Ishikawa (cell line): Measurements from ENCODE around the gene TMEM117.

Experiments used
- CEBPB ChIP-seq: IDR thresholded peaks from 2 replicates; pipeline ENCODE4 v1.6.1; 2012
- CREB1 ChIP-seq: IDR thresholded peaks from 2 replicates; pipeline ENCODE4 v1.6.1; 2012; ENCODE audit warnings: low read depth
- EGR1 ChIP-seq: IDR thresholded peaks from 2 replicates; pipeline ENCODE4 v1.6.1; 2012
- NFIC ChIP-seq: IDR thresholded peaks from 2 replicates; pipeline ENCODE4 v1.6.1; 2012
- REST ChIP-seq: IDR thresholded peaks from 2 replicates; pipeline ENCODE4 v1.6.1; 2012; ENCODE audit warnings: low read depth, mild to moderate bottlenecking

- TF ChIP-seq EGR1: no peak
- TF ChIP-seq NFIC: no peak
- TF ChIP-seq REST: no peak
- no peak for TF ChIP-seq CEBPB
- TF ChIP-seq CREB1: no peak
Observed at GRCh38 chr12:43848786-43849185, 12.9 kb downstream of the TMEM117 start.
